Thymus (tissue), 11 donors: ENCODE data around the gene MAP2K3. TPM values are rescaled to one million over a fixed set of nuclear protein-coding genes. Genes with fewer than 3 reads are reported as not detected.
"Not testable (repeated sequence)": the region's sequence is repeated elsewhere in the genome, so short reads cannot be mapped to it uniquely, and the experiment has no call there.

Experiments
- DNase-seq, 9 donors: peaks; one replicate each; pipeline ENCODE4 v3.0.0-alpha.2; 2013; ENCODE audit warnings: low spot score in 9 of 9, low read depth in 6 of 9, missing footprints in 1 of 9
- H3K27ac ChIP-seq, 2 donors: one replicate each; pipeline ENCODE4 v1.5.1; 2013; ENCODE audit warnings: control low read depth in 1 of 2, low read depth in 1 of 2, low read length in 1 of 2, mild to moderate bottlenecking in 1 of 2, moderate library complexity in 1 of 2
- H3K27me3 ChIP-seq, 2 donors: one replicate each; pipeline ENCODE4 v1.5.1; 2013; ENCODE audit warnings: low read length in 1 of 2; ENCODE audit not compliant: control insufficient read depth in 2 of 2, insufficient read depth in 1 of 2
- H3K36me3 ChIP-seq, 2 donors: one replicate each; pipeline ENCODE4 v1.5.1; 2013; ENCODE audit warnings: low read length in 1 of 2, mild to moderate bottlenecking in 1 of 2, moderate library complexity in 1 of 2; ENCODE audit not compliant: control insufficient read depth in 2 of 2, insufficient read depth in 2 of 2
- H3K4me1 ChIP-seq, 2 donors: one replicate each; pipeline ENCODE4 v1.5.1; 2013; ENCODE audit warnings: low read length in 2 of 2; ENCODE audit not compliant: control insufficient read depth in 2 of 2, insufficient read depth in 2 of 2
- H3K4me3 ChIP-seq, 2 donors: one replicate each; pipeline ENCODE4 v1.5.1; 2013; ENCODE audit warnings: low read length in 2 of 2, control low read depth in 1 of 2, mild to moderate bottlenecking in 1 of 2
- H3K9me3 ChIP-seq, 2 donors: one replicate each; pipeline ENCODE4 v1.5.1; 2013; ENCODE audit warnings: low read length in 1 of 2, mild to moderate bottlenecking in 1 of 2; ENCODE audit not compliant: control insufficient read depth in 2 of 2, insufficient read depth in 1 of 2
- WGBS: extraction: QIAGEN DNeasy Blood & Tissue Kit; methylation state at CpG from one replicate; pipeline ENCODE4 v1.1.7; 2013; 5-methylcytosine and 5-hydroxymethylcytosine counted together
- polyA plus RNA-seq: library from polyadenylated mRNA; stranded (reverse); fragments of 200-250 nt; gene quantifications from one replicate; pipeline ENCODE4 v1.2.3, GENCODE V29; 2013
- total RNA-seq: library from RNA; stranded (reverse); fragments of 120-200 nt; gene quantifications from one replicate; pipeline ENCODE4 v1.2.4, GENCODE V29; 2013
- donor health status: healthy.

Gene MAP2K3
- total and polyA plus RNA-seq, 2 donors: 9.1 to 33.4 TPM

DNA sequence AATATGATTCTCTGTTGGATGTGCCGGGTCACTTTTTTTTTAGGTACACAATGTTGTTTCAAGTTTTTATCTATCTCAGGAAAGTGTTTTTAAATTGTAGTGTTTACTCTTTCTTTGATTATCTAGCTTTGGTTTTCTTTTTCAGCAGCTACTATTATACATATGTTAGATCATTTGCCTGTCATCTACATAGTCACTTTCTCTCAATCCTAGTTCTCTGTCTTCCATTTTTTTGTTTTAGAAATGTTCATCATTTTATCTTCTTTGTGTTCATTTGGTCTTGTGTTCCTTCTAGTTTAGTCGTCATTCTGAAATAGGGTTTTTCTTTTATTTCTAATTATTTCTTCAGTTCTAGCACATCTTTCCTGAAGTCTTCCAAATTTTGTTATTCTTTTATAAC, 44.3 kb downstream of the MAP2K3 start:
- DNase-seq, H3K9me3 ChIP-seq: not testable (repeated sequence)
- WGBS: 67% methylated on average over 2 of the region's 2 CpGs

DNA sequence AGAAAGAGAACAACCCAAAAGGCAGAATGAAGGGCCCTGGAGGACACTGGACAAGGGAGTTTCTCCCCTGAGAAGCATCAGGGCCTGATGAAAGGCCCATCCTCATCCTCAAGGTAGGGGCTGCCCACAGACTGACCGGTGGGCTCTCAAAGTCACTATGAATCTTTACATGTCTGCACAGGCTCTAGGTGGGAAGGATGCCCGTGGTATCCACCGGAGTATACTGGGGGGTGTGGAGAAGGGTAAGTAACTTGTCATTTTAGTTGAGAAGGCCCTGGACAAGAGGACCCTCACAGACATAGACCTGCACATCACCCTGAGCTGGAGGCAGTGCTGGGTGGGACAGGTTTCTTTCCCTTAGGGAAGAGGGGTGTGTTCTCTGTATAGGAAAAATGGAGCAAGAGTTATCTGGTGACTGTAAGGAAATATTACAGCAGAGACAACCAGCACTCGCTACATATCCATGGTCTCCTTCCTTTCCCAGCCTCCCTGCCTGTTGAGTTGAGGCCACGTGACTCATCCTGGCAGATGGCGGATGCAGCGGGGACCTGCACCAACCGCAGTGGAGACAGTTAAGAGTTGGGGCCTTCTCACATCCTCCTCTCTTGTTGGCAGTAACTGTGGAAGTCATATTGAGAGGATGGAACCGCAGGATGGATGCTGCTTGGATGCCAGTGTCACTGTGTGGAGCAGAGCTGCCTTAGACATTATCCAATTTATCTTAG, 46.1 kb downstream of the MAP2K3 start:
- Histone ChIP-seq H3K36me3 (no peaks in the 10 kb centered on the region), H3K27ac (no peak overlapping the region), H3K9me3 (no peaks in the 10 kb centered on the region), H3K4me1 (no peaks in the 10 kb centered on the region), H3K4me3 (no peak overlapping the region), H3K27me3 (no peaks in the 10 kb centered on the region)
- no peak for DNase-seq
- 86% methylated on average over 9 of the region's 9 CpGs for WGBS

More for the DNA sequence above, 44.3 kb downstream of the MAP2K3 start:
- H3K27me3 ChIP-seq, H3K4me3 ChIP-seq, H3K36me3 ChIP-seq, H3K4me1 ChIP-seq, H3K27ac ChIP-seq: not testable (repeated sequence)

DNA sequence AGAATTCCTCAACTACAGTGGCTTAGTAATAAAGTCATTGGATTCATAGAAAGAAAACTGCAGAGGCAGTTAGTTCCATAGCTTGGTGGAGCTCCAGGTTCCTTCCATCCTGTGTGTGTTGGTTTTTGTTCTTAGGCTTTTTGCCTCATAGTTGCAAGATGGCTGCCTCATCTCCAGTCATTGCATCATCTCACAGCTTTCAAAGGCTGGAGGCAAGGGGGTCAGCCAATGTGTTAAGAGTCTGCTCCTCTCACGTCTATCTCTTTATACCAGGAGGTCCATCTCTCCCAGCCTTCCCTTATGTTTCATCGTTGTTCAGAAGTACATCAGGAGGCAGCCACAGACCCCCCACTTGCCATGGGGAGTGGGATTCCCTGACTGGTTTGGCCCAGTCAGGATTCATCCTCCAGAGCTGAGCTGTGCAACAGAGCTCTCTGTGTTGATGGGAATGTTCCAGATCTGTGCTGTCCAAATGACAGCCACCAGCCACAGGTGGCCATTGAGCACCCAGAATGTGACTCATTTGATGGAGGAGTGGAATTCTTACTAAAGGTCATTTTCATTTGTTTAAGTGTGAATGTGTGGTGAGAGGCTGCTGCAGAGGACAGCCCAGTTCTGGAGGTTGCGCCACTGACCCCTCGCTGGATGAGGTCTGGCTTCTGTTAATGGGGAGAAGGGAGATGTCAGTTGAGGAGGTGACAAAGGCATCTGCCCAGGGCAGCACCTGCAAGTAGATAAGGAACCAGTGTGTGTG, 52.2 kb downstream of the MAP2K3 start:
- H3K27me3 ChIP-seq, H3K4me3 ChIP-seq, H3K4me1 ChIP-seq, H3K27ac ChIP-seq, H3K9me3 ChIP-seq, H3K36me3 ChIP-seq, DNase-seq: not testable (repeated sequence)
- 89% methylated on average over 4 of the region's 4 CpGs for WGBS

DNA sequence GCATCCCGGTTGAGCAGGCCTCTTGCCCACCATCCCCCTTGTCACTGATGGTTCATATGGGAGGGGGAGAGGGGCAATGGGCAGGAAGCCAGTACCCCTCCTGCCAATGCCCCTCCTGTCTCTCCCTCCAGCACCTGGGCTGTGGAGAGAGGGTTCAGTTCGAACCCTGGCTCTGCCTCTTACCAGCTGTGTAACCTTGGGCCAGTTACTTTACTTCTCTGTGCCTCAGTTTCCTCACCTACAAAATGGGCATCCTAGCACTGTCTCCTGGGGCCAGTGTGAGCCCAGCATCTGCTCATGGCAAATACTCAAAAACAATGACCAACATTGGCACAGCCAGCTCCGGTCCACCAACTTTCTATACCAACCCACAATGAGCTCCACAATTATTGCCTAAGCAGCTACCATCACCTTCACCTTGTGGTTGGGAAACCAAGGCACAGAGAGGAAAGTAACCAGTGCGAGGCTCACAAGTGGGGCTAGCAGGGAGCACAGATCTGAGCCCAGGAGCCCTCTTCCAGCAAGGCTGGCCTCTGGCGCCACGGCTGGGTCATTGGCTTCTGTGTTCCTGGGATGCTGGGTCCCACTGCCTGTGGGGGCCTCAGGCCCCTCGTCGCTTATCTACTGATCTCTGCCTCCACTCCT, 53.6 kb downstream of the MAP2K3 start:
- not testable (repeated sequence) for H3K4me1 ChIP-seq, H3K36me3 ChIP-seq, H3K9me3 ChIP-seq, H3K4me3 ChIP-seq, DNase-seq, H3K27me3 ChIP-seq, H3K27ac ChIP-seq
- WGBS: 78% methylated on average over 8 of the region's 8 CpGs

DNA sequence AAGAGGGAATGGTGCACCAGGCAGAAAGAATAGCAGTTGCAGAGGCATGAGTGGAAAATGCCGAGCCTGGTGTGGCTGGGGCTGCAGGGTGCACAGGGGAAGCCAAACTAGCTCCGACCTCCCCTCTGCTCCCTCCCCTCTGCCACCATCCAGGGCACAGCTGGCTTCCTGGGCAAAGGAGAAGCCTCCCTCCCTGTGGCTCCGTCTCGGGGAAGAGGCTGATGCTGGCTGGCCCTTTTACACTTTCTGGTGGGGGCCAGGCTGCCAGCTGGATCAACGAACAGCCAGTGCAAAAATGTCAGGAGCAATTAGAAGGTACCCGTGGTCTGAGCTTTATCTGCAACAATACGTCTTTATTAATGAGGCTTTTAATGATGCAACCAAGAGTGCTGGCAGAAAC, 54.5 kb downstream of the MAP2K3 start:
- peaks cover 0 to 7% of the 10 kb centered on the region in 2 donors for H3K9me3 ChIP-seq
- no peak overlapping the region for H3K4me3 ChIP-seq
- H3K27me3 ChIP-seq: no peaks in the 10 kb centered on the region
- no peak overlapping the region for H3K27ac ChIP-seq
- no peaks in the 10 kb centered on the region for H3K36me3 ChIP-seq
- 51% methylated on average over 7 of the region's 7 CpGs for WGBS
- H3K4me1 ChIP-seq: no peaks in the 10 kb centered on the region
- no peak for DNase-seq

DNA sequence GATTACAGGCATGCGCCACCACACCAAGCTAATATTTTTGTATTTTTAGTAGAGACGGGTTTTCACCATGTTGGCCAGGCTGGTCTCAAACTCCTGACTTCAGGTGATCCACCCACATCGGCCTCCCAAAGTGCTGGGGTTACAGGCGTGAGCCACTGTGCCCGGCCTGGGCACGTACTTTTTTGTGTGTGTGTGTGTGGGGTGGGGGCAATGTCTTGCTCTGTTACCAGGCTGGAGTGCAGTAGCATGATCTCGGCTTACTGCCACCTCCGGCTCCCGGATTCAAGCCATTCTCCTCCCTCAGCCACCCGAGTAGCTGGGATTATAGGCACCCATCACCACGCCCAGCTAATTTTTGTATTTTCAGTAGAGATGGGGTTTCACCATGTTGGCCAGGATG, 55.1 kb downstream of the MAP2K3 start:
- 91% methylated on average over 11 of the region's 11 CpGs for WGBS
- not testable (repeated sequence) for H3K4me1 ChIP-seq, DNase-seq, H3K36me3 ChIP-seq, H3K4me3 ChIP-seq, H3K9me3 ChIP-seq, H3K27me3 ChIP-seq, H3K27ac ChIP-seq

DNA sequence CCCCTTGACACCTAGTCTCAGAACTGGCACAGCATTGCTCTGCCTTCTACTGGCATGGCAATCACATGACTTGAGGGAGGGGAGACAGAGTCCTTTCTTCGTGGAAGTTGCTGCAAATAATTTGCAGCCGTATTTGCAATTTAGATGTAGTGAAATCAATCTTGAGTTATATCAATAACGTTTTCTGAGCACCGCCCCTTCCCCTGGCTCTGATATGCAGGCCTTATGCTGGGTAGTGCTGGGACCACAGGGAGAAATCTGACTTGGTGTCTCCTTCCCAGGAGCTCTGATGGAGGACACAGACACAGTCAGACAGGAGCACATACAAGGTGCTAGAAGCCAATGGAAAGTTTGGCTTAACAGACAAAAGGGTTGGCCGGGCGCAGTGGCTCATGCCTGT, 55.9 kb downstream of the MAP2K3 start:
- DNase-seq, H3K27ac ChIP-seq, H3K27me3 ChIP-seq, H3K9me3 ChIP-seq, H3K36me3 ChIP-seq, H3K4me3 ChIP-seq, H3K4me1 ChIP-seq: not testable (repeated sequence)
- WGBS: 95% methylated on average over 6 of the region's 6 CpGs

DNA sequence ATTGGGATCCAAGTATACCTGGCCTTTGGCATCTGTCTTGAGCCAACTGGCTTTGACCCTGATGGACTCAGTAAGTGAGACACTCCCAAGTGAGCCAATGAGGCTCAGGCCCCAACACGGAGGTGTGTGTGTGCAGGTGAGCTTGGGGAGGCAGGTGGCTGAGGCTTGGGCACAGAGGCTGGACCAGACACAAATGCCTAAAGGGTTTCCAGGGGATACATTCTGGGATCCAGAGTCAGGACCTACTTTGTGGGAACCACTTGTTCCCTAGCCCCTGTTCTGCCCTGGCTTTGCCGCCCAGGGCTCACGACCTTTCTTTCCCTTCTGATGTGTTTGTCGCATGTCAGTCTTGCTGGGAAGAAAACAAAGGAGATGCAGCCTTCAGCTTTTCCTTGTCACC, 56.8 kb downstream of the MAP2K3 start:
- H3K36me3 ChIP-seq, H3K27me3 ChIP-seq, DNase-seq, H3K4me1 ChIP-seq, H3K27ac ChIP-seq, H3K9me3 ChIP-seq, H3K4me3 ChIP-seq: not testable (repeated sequence)
- 92% methylated on average over 4 of the region's 4 CpGs for WGBS

DNA sequence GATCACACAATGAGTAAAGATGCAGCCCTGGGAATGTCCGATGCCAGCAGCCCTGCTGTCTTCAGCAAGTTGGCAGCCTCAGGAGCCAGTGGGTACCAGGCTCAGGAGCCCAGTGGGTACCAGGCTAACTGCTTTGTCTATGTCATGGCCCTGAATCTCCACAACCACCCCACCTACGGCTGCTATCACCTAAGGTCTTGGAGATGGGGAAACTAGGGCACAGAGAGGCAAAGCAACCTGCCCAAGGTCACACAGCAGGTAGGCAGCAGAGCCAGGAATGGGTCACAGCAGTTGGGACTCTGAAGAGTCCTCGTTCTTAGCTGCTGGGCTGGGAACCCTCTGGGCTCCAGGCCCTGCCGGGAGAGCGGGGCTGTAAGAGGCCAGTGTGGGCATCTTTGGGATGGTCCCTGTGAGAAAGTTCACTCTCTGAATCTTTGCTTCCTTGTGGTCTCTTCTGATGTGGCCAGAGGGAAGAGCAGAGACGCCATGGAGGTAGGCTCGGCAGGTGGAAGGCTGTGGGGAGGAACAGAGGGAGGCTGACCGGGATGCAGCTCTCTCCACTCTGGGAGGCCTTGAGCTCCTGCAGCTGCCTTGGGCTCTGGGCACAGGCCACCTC, 57.5 kb downstream of the MAP2K3 start:
- not testable (repeated sequence) for H3K36me3 ChIP-seq, H3K27me3 ChIP-seq, H3K4me1 ChIP-seq, H3K9me3 ChIP-seq, H3K4me3 ChIP-seq, H3K27ac ChIP-seq, DNase-seq
- WGBS: 88% methylated on average over 8 of the region's 8 CpGs
